ENCODE data around the gene SART1.

SART1 gene

GRCh38 chr11:65964906-65965305, 3.4 kb downstream of the SART1 start:
- no peak for DNase-seq

- no peak for DNase-seq
Observed at GRCh38 chr11:65965986-65966762, 4.6 kb downstream of the SART1 start.

- no peak for DNase-seq
Observed at GRCh38 chr11:65967329-65967934, 5.9 kb downstream of the SART1 start.

- no peak for DNase-seq
Observed at GRCh38 chr11:65968600-65969482, 7.3 kb downstream of the SART1 start.

DNA sequence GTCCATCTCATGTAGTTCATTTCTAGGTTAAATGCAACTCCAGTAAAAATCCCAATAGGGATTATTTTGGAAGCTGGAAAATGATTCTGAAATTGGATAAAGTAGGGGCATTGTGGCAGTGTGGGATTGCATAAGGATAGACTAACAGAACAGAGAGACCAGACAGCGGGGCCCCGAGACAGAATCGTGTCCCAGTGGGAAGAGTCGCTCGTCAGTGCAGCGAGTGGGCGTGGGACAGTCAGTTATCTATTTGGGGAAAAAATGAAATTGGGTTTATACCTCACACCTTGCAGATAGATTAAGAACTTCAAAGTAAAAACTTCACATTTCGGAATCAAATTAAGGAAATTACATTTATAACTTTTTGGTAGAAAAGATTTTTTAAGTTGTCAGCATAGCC, 10.6 kb downstream of the SART1 start:
- DNase-seq = no peak

- DNase-seq = no peak
Observed at GRCh38 chr11:65973439-65974110, 12.0 kb downstream of the SART1 start.

DNA sequence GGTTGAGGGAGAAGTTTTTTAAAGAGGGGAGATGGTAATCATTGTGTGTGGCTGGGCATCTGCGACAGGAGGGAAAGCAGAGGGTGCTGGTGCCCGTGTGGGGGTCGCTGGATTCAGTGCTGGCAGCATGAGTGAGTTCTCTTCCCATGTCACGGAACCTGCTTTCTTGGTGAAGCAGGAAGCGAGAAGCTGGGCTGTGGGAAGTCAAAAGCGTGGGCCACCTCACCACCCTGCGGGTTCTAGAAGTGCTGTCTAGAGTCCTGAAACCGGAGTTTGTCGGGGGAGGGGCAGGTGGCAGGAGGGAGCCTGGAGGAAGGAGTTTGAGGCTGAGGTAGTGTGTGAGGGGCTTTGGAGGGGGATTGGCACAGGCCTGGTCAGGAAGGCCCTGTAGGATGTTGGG, 14.2 kb downstream of the SART1 start:
- DNase-seq = no peak

DNA sequence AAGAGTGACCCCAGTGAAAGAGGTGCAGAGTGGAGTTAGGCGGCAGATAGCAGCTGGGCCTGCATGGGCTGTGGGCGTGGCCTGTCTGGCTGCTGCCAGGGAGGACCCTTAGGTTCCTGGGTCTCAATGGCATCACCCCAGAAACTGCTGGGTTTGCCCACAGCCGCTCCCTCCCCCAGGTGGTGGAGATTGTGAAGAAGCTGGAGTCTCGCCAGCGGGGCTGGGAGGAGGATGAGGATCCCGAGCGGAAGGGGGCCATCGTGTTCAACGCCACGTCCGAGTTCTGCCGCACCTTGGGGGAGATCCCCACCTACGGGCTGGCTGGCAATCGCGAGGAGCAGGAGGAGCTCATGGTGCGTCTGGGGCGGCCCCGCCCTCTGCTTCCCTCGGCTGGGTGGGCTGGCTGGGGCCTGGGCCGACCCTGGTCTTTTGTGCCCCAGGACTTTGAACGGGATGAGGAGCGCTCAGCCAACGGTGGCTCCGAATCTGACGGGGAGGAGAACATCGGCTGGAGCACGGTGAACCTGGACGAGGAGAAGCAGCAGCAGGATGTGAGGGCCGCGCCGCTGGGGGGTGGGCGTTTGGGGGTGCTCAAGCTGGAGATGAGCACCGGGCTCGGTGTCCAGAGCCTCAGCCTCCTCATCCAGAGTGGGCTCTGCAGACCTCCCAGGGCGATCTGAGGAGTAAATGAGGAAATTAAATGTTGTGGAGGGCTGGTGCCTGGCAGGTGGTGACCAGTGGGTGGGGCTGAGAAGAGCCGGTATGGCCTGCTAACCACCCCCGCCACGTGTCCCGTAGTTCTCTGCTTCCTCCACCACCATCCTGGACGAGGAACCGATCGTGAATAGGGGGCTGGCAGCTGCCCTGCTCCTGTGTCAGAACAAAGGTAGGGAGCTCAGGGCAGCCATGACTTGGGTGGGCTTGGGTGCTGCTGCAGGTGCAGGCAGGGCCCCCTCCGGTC, 15.0 kb downstream of the SART1 start:
- DNase-seq = no peak

DNA sequence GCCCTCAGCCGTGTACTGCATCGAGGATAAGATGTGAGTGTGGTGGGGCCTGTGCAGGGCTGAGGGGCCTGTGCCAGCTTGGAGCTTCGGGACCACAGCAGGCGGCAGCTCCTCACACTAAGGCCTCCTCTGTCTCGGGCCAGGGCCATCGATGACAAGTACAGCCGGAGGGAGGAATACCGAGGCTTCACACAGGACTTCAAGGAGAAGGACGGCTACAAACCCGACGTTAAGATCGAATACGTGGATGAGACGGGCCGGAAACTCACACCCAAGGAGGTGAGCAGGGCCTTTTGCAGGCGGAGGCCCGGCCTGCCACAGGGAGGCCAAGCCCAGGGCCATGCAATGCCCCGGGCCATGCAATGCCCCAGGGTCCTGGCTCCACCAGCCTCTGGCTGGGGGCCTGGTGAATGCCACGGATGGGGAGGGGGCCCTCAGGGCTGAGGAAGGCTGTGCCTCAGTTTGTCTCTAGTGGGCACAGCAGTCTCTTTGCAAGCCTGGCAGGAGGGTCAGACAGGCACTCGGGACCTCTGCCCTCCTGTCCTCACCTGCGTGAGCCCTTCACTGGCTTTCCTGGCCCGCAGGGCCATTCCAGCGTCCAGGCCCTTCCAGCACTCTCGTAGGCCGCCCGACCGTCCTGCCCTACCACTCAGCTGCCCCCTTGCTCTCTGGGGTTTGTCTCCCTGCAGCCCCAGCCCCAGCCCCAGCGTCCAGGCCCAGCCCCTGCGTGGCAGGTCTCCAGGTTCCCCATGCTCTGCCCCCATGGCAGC, 16.3 kb downstream of the SART1 start:
- DNase-seq = no peak

DNA sequence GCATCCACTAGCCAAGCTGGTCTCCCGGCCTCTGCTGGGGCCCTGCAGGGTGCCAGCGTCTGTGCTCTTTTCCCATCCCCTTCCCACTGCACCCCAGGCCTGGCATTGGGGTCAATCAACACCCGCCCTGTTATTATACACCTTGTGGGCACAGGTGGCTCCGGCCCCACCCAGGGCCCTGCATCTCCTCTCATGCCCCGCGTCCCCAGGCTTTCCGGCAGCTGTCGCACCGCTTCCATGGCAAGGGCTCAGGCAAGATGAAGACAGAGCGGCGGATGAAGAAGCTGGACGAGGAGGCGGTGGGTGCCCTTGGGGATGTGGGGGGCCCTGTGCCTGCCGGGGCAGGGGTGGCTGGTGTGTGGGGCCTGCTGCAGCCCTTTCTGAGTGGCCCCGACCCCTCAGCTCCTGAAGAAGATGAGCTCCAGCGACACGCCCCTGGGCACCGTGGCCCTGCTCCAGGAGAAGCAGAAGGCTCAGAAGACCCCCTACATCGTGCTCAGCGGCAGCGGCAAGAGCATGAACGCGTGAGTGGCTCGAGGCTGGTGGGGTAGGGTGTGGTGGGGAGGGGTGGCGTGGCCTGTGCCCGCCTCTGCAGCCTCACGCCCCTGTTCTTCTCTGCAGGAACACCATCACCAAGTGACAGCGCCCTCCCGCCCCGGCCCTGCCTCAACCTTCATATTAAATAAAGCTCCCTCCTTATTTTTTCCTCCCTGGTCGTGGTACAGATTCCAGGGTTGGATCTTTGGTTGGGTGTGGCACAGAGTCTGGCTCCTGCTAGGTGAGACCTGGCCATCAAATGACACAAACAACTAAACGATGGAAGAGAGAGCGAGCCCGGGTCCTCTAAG, 17.1 kb downstream of the SART1 start:
- no peak for DNase-seq

DNA sequence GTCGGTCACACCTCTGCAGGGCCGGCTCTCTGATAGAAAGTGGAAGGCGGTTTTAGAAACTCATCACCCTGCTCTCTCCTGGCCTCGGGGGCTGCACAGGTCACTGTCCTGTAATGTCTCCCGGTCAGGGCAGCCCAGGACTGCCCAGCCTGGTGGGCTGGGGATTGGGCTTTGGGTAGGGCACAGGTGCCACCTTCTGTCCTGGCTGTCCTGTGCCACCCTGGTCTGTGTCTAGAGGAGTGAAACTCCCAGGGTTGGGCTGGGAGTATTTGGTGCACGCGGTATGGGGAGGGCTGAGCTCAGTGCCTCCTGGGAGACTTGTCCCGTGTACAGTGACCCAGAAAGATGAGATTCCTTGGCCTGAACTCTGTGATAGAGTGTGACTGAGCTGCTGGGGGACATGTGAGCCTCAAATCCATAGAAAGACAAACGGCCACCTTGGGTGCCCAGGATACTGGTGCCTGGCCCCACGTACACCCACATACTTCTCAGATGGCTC, 17.8 kb downstream of the SART1 start:
- no peak for DNase-seq

- no peak for DNase-seq
Observed at GRCh38 chr11:65981101-65981740, 19.7 kb downstream of the SART1 start.

- no peak for DNase-seq
Observed at GRCh38 chr11:65981972-65982823, 20.7 kb downstream of the SART1 start.

DNA sequence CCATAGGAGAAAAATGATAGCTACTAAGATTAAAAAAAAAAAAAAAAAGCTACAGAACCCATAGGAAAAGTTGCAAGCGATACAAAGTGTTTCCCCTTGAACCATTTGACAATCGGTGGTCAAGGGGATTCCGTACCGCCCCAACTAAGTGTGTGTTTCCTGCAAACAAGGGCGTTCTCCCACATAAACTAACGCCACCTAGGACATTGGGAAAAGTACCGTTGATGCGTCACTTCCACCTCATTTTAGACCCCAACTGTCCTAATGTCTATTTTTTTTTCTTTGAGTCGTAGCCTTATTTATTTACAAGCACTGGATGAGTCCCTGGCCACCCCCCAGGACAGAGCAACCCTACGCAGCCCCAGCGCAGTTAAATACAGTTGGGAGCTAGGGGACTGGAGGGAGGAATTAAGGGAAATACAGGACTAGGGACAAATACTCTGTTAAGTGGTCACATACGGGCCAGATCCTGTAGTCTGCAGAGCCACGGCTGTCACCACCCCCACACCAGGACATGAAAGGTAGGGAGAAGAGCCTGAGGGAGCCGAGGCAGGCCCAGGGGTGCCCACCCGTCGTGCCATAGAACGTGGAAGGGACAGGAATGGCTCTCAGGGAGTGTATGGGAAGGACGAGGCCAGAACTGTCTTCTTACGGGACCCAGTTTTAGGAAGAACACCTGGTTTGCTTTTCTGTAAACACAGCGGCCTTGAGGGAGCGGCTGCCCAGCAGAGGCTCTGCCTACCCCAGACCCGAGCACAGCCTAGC, 21.5 kb downstream of the SART1 start:
- DNase-seq = no peak

- no peak for DNase-seq
Observed at GRCh38 chr11:65983589-65983987, 22.1 kb downstream of the SART1 start.

DNA sequence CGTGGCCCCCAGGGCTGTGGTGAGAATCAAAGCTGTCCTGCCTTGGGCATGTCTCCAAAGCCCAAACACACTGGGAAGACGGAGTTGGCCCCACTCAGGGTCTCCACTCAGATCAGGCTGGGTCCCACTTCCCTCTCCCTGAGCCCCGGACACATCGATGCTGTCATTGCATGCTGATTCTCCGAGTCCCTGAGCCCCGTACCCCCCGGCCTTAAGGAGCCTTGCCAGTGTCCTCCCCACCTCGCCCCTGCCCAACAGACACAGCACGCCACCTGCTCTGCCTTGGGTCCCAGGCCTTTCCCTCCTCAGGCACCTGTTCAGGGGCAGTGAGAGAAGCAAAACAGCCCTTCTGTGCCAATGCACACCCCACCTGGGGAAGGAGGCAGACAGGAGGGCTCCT, 25.8 kb downstream of the SART1 start:
- DNase-seq = no peak
